ENCODE measurements around the gene DCST2. TPM values are rescaled to one million over a fixed set of nuclear protein-coding genes. Genes with fewer than 3 reads are reported as not detected.

DCST2 gene
- total RNA-seq, 3 donors from 2014 or later (not counting 1 experiment from before 2014, with no cell fraction given) = 0.30 to 0.92 (median 0.32) TPM

DNA sequence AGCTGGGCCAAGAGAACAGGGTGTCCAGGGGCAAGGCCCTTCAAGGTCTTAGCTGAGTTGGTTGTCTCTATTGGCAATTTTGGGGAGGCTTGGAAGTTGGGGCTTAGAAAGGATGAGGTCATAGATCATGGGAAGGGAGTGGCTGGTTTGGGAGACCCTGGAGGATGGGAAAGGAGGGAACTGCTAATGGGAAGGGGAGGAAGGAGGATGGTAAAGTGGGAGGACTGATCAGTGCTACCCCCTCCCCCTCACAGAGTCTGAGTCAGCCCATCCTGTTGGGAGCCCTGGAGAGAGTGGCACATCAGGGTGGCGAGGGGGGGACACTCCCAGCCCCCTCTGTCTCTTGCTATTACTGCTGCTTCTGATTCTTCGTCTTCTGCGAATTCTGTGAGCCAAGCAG, 35.0 kb upstream of the DCST2 start:
- Mint-ChIP-seq H3K9me3 (no peaks in the 10 kb centered on the region), H3K4me3 (no peak overlapping the region), H3K27me3 (ENCODE audit: low read depth in 2 of 2) (no peaks in the 10 kb centered on the region), H3K27ac (no peak overlapping the region), H3K4me1 (peaks cover 16 to 48% of the 10 kb centered on the region in 2 donors), H3K36me3 (no peaks in the 10 kb centered on the region)
- intact Hi-C loops (cut with micrococcal nuclease) = no loop called here
- Histone ChIP-seq H3K4me1 (ENCODE audit: control insufficient read depth, insufficient read depth, low read length) (peaks cover 42% of the 10 kb centered on the region), H3K27me3 (ENCODE audit: control insufficient read depth, insufficient read depth, low read length) (no peaks in the 10 kb centered on the region), H3K4me3 (ENCODE audit: low read length) (no peak overlapping the region), H3K36me3 (ENCODE audit: control insufficient read depth, insufficient read depth, low read length) (peaks cover 5% of the 10 kb centered on the region), H3K9me3 (ENCODE audit: control insufficient read depth, insufficient read depth, low read length) (no peaks in the 10 kb centered on the region), H3K27ac (ENCODE audit: low read length) (no peak overlapping the region)
- WGBS (ENCODE audit: insufficient coverage) = 97% methylated on average over 3 of the region's 3 CpGs
- DNase-seq (no peak), ATAC-seq (no peak)
- TF ChIP-seq, protein P1, sequence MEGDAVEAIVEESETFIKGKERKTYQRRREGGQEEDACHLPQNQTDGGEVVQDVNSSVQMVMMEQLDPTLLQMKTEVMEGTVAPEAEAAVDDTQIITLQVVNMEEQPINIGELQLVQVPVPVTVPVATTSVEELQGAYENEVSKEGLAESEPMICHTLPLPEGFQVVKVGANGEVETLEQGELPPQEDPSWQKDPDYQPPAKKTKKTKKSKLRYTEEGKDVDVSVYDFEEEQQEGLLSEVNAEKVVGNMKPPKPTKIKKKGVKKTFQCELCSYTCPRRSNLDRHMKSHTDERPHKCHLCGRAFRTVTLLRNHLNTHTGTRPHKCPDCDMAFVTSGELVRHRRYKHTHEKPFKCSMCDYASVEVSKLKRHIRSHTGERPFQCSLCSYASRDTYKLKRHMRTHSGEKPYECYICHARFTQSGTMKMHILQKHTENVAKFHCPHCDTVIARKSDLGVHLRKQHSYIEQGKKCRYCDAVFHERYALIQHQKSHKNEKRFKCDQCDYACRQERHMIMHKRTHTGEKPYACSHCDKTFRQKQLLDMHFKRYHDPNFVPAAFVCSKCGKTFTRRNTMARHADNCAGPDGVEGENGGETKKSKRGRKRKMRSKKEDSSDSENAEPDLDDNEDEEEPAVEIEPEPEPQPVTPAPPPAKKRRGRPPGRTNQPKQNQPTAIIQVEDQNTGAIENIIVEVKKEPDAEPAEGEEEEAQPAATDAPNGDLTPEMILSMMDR (IDR thresholded peaks at IDR 0.05) = no peak

DNA sequence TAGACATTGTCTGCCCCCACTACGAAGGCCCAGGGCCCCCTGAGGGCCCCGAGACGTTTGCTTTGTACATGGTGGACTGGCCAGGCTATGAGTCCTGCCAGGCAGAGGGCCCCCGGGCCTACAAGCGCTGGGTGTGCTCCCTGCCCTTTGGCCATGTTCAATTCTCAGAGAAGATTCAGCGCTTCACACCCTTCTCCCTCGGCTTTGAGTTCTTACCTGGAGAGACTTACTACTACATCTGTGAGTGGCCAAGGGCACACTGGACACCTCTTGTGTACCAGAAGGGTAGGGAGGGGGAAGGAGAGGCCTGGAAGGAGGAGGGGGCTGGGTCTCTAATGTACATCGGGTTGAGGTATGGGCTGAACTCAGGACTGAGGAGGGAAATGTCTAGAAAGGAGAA, 33.2 kb upstream of the DCST2 start:
- no peaks in the 10 kb centered on the region for H3K36me3 Mint-ChIP-seq
- WGBS (ENCODE audit: insufficient coverage) = 95% methylated on average over 8 of the region's 8 CpGs
- no peak overlapping the region for H3K4me3 ChIP-seq (ENCODE audit: low read length)
- no peak overlapping the region for H3K4me3 Mint-ChIP-seq
- no peaks in the 10 kb centered on the region for H3K27me3 Mint-ChIP-seq (ENCODE audit: low read depth in 2 of 2)
- H3K27me3 ChIP-seq (ENCODE audit: control insufficient read depth, insufficient read depth, low read length) = no peaks in the 10 kb centered on the region
- H3K36me3 ChIP-seq (ENCODE audit: control insufficient read depth, insufficient read depth, low read length) = peaks cover 5% of the 10 kb centered on the region
- peaks cover 20 to 61% of the 10 kb centered on the region in 2 donors for H3K4me1 Mint-ChIP-seq
- TF ChIP-seq, protein P1 (IDR thresholded peaks at IDR 0.05) = no peak
- no peaks in the 10 kb centered on the region for H3K9me3 Mint-ChIP-seq
- H3K4me1 ChIP-seq (ENCODE audit: control insufficient read depth, insufficient read depth, low read length) = peaks cover 56% of the 10 kb centered on the region
- no peaks in the 10 kb centered on the region for H3K9me3 ChIP-seq (ENCODE audit: control insufficient read depth, insufficient read depth, low read length)
- no peak overlapping the region for H3K27ac Mint-ChIP-seq
- ATAC-seq (no peak), DNase-seq (no peak)
- H3K27ac ChIP-seq (ENCODE audit: low read length) = no peak overlapping the region
- intact Hi-C loops (cut with micrococcal nuclease) = no loop called here

DNA sequence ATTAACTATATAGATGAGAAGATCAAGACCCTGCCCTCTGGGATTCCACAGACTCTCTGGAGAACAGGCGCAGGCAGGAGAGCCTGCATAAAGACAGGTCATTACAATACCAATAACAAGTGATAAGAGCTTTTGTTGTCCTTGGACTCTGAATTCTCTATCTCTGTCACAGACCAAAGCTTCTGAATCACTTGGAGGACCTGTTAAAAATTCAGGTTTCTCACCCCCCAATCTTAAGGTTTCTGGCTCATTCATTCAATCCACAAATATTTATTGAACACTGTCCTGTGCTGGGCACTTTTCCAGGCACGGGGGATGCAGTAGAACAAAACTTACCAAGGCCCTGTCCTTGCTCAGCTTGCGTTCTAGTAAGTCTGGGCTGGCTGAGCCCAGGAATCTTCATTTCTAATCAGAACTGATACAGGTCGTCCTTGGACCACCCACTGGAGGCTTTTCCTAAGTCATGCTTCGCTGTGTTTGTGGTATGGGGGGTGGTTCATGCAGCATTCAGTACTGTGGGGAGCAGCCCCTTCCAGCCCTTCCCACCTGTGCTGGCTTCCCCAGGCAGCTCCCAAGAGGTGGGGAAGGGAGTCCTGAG, 31.4 kb upstream of the DCST2 start:
- peaks cover 5% of the 10 kb centered on the region for H3K36me3 ChIP-seq (ENCODE audit: control insufficient read depth, insufficient read depth, low read length)
- TF ChIP-seq, protein P1 (IDR thresholded peaks at IDR 0.05) = no peak
- no peaks in the 10 kb centered on the region for H3K36me3 Mint-ChIP-seq
- H3K4me3 ChIP-seq (ENCODE audit: low read length) = no peak overlapping the region
- peaks cover 45% of the 10 kb centered on the region for H3K4me1 ChIP-seq (ENCODE audit: control insufficient read depth, insufficient read depth, low read length)
- no peaks in the 10 kb centered on the region for H3K9me3 Mint-ChIP-seq
- H3K4me1 Mint-ChIP-seq = peaks cover 19 to 50% of the 10 kb centered on the region in 2 donors
- no peak for ATAC-seq
- intact Hi-C loops (cut with micrococcal nuclease) = loop anchor here (1.0 to 5.0 kb wide), 4 partner anchors 15 to 128 kb away; partner anchors contain the start of genes CKS1B, PMVK, SHC1 and ZBTB7B
- H3K9me3 ChIP-seq (ENCODE audit: control insufficient read depth, insufficient read depth, low read length) = no peaks in the 10 kb centered on the region
- H3K27ac ChIP-seq (ENCODE audit: low read length) = no peak overlapping the region
- no peak for DNase-seq
- H3K4me3 Mint-ChIP-seq = peak overlapping the region; percentile 89
- 92% methylated on average over 5 of the region's 5 CpGs for WGBS (ENCODE audit: insufficient coverage)
- H3K27me3 ChIP-seq (ENCODE audit: control insufficient read depth, insufficient read depth, low read length) = no peaks in the 10 kb centered on the region
- H3K27ac Mint-ChIP-seq = peak overlapping the region; percentile 27 to 80
- peaks cover 0 to 2% of the 10 kb centered on the region in 2 donors for H3K27me3 Mint-ChIP-seq (ENCODE audit: low read depth in 2 of 2)

All from natural killer cell (primary cell).